Suprapubic skin (tissue), 3 donors: ENCODE data around the gene ABCB11.

ENCODE experiments used
- CTCF ChIP-seq, 2 donors: fragments of 200-600 bp in 1 of 2; fragments of 450-650 bp in 1 of 2; sonication (generic) in 1 of 2; IDR thresholded peaks; one replicate each; pipeline ENCODE4 v1.5.1; 2016 to 2019; ENCODE audit warnings: antibody characterized with exemption in 2 of 2, mild to moderate bottlenecking in 1 of 2, moderate library complexity in 1 of 2
- POLR2AphosphoS5 ChIP-seq, 3 donors: sonication (generic); formaldehyde crosslinking; IDR thresholded peaks; one replicate each; pipeline ENCODE4 v1.6.1; 2017; ENCODE audit warnings: antibody characterized with exemption in 3 of 3

- TF ChIP-seq CTCF (IDR thresholded peaks at IDR 0.05) (no peak), POLR2AphosphoS5 (IDR thresholded peaks at IDR 0.05) (no peak)
Measured at GRCh38 chr2:169010633-169011460, 20.3 kb downstream of the ABCB11 start.
